Fibroblast of mammary gland (primary cell): ENCODE data around the gene ARL16.
"Not testable (repeated sequence)": the region's sequence is repeated elsewhere in the genome, so short reads cannot be mapped to it uniquely, and the experiment has no call there.

Experiments
- DNase-seq: peaks from one replicate; pipeline ENCODE4 v3.0.0-alpha.2; 2010; ENCODE audit warnings: low read depth
- H3K4me3 ChIP-seq: 2 replicates; pipeline ENCODE4 v1.5.1; 2011; ENCODE audit warnings: low read depth, mild to moderate bottlenecking, low read length, moderate library complexity; ENCODE audit not compliant: control insufficient read depth
- TF ChIP-seq, protein P1 (sequence below): conservative IDR thresholded peaks from 2 replicates; pipeline ENCODE4 v1.5.1; 2011; ENCODE audit warnings: low read depth, low read length, inconsistent platforms; ENCODE audit not compliant: control insufficient read depth, insufficient read depth

The ARL16 gene

GRCh38 chr17:81681672-81682071 is 1.9 kb downstream of the ARL16 start:
- no peak for DNase-seq
- TF ChIP-seq, protein P1, sequence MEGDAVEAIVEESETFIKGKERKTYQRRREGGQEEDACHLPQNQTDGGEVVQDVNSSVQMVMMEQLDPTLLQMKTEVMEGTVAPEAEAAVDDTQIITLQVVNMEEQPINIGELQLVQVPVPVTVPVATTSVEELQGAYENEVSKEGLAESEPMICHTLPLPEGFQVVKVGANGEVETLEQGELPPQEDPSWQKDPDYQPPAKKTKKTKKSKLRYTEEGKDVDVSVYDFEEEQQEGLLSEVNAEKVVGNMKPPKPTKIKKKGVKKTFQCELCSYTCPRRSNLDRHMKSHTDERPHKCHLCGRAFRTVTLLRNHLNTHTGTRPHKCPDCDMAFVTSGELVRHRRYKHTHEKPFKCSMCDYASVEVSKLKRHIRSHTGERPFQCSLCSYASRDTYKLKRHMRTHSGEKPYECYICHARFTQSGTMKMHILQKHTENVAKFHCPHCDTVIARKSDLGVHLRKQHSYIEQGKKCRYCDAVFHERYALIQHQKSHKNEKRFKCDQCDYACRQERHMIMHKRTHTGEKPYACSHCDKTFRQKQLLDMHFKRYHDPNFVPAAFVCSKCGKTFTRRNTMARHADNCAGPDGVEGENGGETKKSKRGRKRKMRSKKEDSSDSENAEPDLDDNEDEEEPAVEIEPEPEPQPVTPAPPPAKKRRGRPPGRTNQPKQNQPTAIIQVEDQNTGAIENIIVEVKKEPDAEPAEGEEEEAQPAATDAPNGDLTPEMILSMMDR = no peak
- no peak overlapping the region for H3K4me3 ChIP-seq

DNA sequence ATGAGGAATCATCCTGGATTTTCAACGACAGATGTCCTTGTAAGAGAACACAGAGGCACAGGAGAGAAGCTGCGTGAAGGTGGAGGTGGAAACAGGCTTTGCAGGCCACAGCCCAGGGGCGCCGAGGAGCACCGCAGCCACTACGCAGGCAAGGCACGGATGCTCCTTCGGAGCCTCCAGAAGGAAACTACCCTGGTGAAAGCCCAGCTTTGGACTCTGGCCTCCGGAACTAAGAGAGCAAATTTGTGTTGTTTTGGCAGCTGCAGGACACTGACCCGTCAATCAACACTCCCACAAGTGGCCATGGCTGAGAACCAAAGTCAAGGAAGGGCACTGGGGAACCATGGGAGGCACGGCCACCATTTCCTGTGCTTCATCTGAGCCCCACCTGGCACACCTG is 3.4 kb downstream of the ARL16 start:
- no peak for DNase-seq
- TF ChIP-seq, protein P1 = no peak
- no peak overlapping the region for H3K4me3 ChIP-seq

DNA sequence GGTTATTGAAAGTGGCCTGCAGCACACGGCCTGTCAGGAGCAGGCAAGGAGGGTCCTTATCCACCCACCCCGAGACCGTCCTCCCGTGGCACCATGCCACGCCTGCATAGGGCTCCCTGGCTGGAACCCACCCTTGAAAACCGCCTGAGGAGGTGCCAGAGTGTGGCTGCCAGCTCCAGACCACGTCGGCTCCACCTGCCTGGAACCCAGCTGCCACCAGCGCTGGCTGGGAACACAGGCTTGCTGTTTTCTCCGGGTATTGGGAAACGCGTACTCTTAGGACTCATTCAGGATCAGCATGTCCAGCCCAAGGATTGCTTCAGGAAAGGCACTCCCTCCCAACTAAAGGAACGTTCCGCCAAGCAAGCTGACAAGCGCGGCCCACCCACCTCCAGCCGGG is 6.7 kb downstream of the ARL16 start:
- no peak overlapping the region for H3K4me3 ChIP-seq
- no peak for DNase-seq
- TF ChIP-seq, protein P1 = no peak

DNA sequence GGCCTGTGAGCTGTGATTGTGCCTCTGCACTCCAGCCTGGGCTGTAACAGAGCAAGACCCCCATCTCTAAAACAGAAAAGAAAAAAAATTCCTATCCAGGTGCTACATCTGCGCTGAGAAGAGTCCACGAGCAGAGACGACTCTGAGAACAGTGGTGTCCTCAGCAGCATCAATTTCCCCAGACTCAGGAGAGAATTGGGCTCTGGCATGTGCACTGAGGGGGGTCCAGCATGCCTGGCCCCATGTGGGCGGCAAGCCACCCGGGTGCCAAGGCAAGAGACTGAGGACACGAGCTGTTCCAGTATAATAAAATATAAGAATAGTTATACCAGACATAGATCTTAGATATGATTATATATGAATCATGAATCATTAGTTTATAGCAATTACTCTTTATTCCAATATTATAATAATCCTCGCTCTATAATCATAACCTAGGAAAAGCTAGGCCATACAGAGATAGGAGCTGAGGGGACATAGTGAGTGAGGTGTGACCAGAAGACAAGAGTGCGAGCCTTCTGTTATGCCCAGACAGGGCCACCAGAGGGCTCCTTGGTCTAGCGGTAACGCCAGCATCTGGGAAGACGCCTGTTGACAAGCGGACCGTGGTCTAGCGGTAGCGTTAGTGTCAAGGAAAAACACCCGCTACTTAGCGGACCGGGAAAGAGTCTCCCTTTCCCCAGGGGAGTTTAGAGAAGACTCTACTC is 7.9 kb downstream of the ARL16 start:
- not testable (repeated sequence) for H3K4me3 ChIP-seq
- DNase-seq = peak; percentile 45
- TF ChIP-seq, protein P1 = peak; percentile 49

DNA sequence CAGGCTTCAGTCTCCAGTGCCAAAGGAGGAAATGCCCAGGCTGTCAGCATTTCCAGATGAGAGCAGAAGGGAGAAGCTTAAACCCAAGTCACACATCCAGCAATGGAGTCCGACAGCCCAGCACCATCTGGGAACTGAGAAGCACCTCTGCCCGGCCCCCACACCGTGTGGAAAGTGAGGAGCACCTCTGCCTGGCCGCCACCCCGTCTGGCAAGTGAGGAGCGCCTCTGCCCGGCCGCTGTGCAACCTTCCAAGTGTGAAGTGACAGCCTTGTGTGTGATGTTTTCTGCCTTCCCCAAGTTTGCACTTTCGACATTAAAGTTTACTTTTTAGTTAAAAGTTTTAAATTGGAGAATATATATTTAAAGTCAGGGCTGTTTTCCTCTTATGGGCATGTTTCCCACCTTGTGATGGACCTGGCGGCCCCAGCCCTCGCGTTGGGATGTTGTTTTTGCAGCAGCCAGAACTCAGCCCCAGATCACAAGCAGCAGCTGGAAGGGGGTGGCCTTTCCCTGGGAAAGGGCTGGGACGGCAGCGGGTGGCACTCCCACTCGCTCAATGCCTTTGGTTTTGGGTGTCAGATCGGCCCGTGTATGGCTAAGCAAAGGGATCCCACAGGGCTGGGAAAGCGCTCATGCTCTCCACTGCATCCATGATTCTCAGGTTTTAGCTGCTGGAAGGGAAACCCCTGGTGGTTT is 9.9 kb downstream of the ARL16 start:
- TF ChIP-seq, protein P1 = no peak
- no peak overlapping the region for H3K4me3 ChIP-seq
- DNase-seq = no peak

- TF ChIP-seq, protein P1 = no peak
- H3K4me3 ChIP-seq = no peak overlapping the region
- DNase-seq = no peak
These were observed 10.6 kb downstream of the ARL16 start for GRCh38 chr17:81672954-81673353.
